OCI-LY1 (cell line): Measurements from ENCODE around the gene MAST4.
A peak's percentile ranks its signal among the peaks of the same experiment; 100 is the strongest.

Source experiments
- H2AFZ ChIP-seq: fragments of 200-600 bp; sonication (generic), shearing (Covaris generic); 2 replicates; pipeline ENCODE4 v1.6.0; 2014; ENCODE audit warnings: antibody characterized with exemption, mild to moderate bottlenecking, low read length
- H3F3A ChIP-seq: fragments of 200-600 bp; sonication (generic), shearing (Covaris generic); 2 replicates; pipeline ENCODE4 v1.6.0; 2014; ENCODE audit warnings: mild to moderate bottlenecking, antibody characterized with exemption, low read length, moderate library complexity; ENCODE audit not compliant: insufficient read depth
- H3K27ac ChIP-seq: fragments of 200-600 bp; sonication (generic); 2 replicates; pipeline ENCODE4 v1.5.1; 2014; ENCODE audit warnings: low read length, mixed run types, mild to moderate bottlenecking, low read depth; ENCODE audit not compliant: poor library complexity, severe bottlenecking
- H3K27me3 ChIP-seq: fragments of 200-600 bp; sonication (generic); 2 replicates; pipeline ENCODE4 v1.6.0; 2014; ENCODE audit warnings: antibody characterized with exemption, mild to moderate bottlenecking, low read length, moderate library complexity; ENCODE audit not compliant: insufficient read depth
- H3K36me3 ChIP-seq: fragments of 200-600 bp; sonication (generic); 2 replicates; pipeline ENCODE4 v1.6.1; 2014; ENCODE audit warnings: mild to moderate bottlenecking, antibody characterized with exemption, low read length, moderate library complexity, mixed read lengths; ENCODE audit not compliant: insufficient read depth
- H3K4me1 ChIP-seq: fragments of 200-600 bp; sonication (generic); 2 replicates; pipeline ENCODE4 v1.5.1; 2014; ENCODE audit warnings: mild to moderate bottlenecking, low read length, moderate library complexity; ENCODE audit not compliant: insufficient read depth, severe bottlenecking
- H3K4me2 ChIP-seq: fragments of 200-600 bp; sonication (generic), shearing (Covaris generic); 2 replicates; pipeline ENCODE4 v1.6.1; 2014; ENCODE audit warnings: low read length
- H3K4me3 ChIP-seq: fragments of 200-600 bp; sonication (generic); 2 replicates; pipeline ENCODE4 v1.5.1; 2014; ENCODE audit warnings: low read length, low read depth, mild to moderate bottlenecking, mixed read lengths; ENCODE audit not compliant: poor library complexity, severe bottlenecking
- H3K79me2 ChIP-seq: fragments of 200-600 bp; shearing (Covaris generic); 2 replicates; pipeline ENCODE4 v1.6.1; 2016; ENCODE audit warnings: mixed run types, low read length, mixed read lengths; ENCODE audit not compliant: insufficient read depth
- H3K9ac ChIP-seq: fragments of 200-600 bp; sonication (generic), shearing (Covaris generic); 2 replicates; pipeline ENCODE4 v1.6.1; 2014; ENCODE audit warnings: mild to moderate bottlenecking, low read length, mixed read lengths
- H3K9me2 ChIP-seq: fragments of 200-600 bp; sonication (generic), shearing (Covaris generic); 2 replicates; pipeline ENCODE4 v1.6.1; 2014; ENCODE audit warnings: low read depth, mild to moderate bottlenecking, low read length, mixed read lengths
- H3K9me3 ChIP-seq: fragments of 200-600 bp; shearing (Covaris generic); 2 replicates; pipeline ENCODE4 v1.6.1; 2014; ENCODE audit warnings: low read length, mixed read lengths
- H4K20me1 ChIP-seq: fragments of 200-600 bp; sonication (generic), shearing (Covaris generic); 2 replicates; pipeline ENCODE4 v1.6.0; 2016; ENCODE audit warnings: mild to moderate bottlenecking, low read length; ENCODE audit not compliant: insufficient read depth
- EZH2 ChIP-seq: fragments of 200-600 bp; sonication (generic), shearing (Covaris generic); IDR thresholded peaks from 2 replicates; pipeline ENCODE4 v1.8.0; 2017; ENCODE audit warnings: borderline replicate concordance, mixed run types, mild to moderate bottlenecking, antibody characterized with exemption, low read length, moderate library complexity, mixed read lengths
- TF ChIP-seq, protein P1 (sequence below): fragments of 200-600 bp; sonication (generic), shearing (Covaris generic); IDR thresholded peaks from 2 replicates; pipeline ENCODE4 v1.5.1; 2017; ENCODE audit warnings: mild to moderate bottlenecking, antibody characterized with exemption, low read length, moderate library complexity, mixed read lengths

The MAST4 gene

DNA sequence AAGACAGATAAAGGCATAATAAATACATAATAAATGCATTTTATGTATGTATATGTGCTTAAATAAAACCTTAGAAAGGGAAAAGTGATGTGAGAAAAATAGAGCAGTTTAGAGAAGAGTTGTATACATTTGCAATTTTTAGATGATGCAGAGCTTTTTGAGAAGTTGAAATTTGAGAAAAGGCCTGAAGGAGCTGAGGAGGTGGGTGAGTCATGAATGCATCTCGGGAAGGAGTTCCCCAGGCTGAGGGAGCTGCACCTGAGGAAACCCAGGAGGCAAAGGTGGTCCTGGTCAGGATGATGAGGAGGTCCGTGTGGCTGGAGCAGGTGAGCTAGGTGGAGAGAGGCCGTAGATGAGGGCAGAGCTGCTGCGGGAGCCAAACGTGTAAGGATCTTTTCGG lies 617.8 kb downstream of the MAST4 start:
- H3F3A ChIP-seq: no peaks in the 10 kb centered on the region
- H3K9me2 ChIP-seq: no peaks in the 10 kb centered on the region
- H3K36me3 ChIP-seq: no peaks in the 10 kb centered on the region
- H3K79me2 ChIP-seq: no peaks in the 10 kb centered on the region
- H3K27me3 ChIP-seq: no peaks in the 10 kb centered on the region
- no peak overlapping the region for H3K4me2 ChIP-seq
- no peak overlapping the region for H3K4me3 ChIP-seq
- no peaks in the 10 kb centered on the region for H4K20me1 ChIP-seq
- H2AFZ ChIP-seq: no peak overlapping the region
- peak overlapping the region; percentile 97 for H3K27ac ChIP-seq
- peaks cover 42% of the 10 kb centered on the region for H3K4me1 ChIP-seq
- H3K9ac ChIP-seq: no peak overlapping the region
- TF ChIP-seq EZH2: no peak
- TF ChIP-seq, protein P1, sequence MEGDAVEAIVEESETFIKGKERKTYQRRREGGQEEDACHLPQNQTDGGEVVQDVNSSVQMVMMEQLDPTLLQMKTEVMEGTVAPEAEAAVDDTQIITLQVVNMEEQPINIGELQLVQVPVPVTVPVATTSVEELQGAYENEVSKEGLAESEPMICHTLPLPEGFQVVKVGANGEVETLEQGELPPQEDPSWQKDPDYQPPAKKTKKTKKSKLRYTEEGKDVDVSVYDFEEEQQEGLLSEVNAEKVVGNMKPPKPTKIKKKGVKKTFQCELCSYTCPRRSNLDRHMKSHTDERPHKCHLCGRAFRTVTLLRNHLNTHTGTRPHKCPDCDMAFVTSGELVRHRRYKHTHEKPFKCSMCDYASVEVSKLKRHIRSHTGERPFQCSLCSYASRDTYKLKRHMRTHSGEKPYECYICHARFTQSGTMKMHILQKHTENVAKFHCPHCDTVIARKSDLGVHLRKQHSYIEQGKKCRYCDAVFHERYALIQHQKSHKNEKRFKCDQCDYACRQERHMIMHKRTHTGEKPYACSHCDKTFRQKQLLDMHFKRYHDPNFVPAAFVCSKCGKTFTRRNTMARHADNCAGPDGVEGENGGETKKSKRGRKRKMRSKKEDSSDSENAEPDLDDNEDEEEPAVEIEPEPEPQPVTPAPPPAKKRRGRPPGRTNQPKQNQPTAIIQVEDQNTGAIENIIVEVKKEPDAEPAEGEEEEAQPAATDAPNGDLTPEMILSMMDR: no peak
- H3K9me3 ChIP-seq: no peaks in the 10 kb centered on the region

DNA sequence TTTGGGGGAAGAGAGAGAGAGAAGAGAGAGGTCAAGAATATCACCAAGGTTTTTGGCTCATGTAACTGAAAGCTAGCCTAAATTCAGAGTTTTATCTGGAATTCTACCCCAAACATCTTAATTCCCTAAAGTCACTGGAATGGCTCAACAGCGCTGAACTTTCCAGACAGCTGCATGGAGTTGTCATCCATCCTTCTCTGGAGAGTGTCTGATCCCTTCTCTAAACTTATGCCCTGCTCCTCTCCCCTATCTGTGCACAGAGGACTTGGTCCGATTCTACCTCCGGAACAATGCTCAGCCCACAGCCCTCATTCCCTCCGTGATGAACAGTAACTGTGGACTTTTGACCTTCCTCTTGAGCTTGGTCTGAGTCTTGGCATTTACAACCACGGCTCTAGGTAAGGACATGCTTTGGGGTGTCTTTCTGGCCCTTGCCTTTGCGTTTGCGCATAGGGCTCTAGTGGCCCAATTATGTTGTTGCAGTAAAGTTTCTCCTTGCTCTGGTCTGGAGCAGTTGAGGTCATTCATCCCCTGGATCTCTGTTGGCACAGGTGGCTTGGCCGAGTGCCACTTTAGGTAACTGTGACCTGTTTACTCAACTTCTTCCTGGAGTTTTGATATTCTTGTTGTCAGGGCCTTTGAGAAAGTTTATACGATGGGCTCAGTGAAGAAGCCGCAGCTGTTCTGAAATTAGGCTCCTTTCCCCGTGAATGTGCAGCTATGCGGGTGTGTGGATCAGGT lies 618.7 kb downstream of the MAST4 start:
- Histone ChIP-seq H3K79me2 (no peaks in the 10 kb centered on the region), H3K36me3 (no peaks in the 10 kb centered on the region), H3K4me3 (peak overlapping the region; percentile 16), H3K27ac (peak overlapping the region; percentile 97), H3K9me3 (no peaks in the 10 kb centered on the region), H4K20me1 (no peaks in the 10 kb centered on the region), H3K4me1 (peaks cover 34% of the 10 kb centered on the region), H3K9me2 (no peaks in the 10 kb centered on the region), H3K27me3 (no peaks in the 10 kb centered on the region), H3F3A (no peaks in the 10 kb centered on the region), H3K4me2 (peak overlapping the region; percentile 62), H3K9ac (peak overlapping the region; percentile 51), H2AFZ (0 out of 2 replicates have a peak overlapping the region, but pooled peaks have one; percentile 9)
- no peak for TF ChIP-seq EZH2
- TF ChIP-seq, protein P1: peak; percentile 17; the same call in 1 of the 2 replicates

DNA sequence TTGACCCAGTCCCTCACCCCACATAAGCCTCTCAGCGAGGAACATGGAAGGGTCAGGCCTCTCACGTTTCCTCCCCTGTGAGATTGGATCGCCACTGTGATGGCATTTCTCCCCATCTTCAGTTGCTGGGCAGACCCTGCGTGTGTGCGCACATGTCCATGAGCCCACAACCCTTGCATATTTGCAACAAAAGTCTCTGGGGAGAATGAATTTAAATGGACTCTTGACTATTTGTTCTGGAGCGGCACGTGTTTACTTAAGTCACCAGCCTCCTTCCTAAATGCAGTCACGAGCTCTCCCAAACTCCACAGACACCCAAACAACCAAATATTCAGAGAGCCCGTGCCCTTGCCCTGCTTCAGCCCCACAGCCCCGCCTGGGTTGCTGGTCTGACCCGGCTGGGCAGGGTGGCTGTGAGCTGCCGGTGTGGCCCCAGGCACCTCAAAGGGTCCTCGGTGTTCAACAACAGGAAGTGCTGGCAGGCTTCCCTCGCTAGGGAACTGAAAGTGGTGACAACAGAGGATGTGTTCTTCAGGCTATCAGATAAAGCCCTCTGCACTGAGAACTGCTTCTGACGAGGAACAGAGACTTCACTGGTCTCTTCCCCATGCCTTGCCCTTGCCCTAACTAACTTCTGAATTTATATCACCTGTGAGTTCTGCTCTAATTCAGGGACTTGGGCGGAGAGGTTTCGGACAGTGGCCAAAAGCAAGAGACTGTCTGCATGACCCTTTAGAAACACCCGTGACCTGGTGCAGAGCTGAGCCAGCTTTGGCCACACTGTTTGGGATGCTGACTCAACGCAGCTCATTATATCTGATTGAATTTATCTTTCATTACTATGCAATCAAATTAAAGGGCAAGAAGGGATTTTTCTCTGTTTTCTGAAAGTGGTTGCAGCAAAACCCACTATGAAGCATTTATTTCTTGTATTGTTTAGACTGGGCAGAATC lies 619.6 kb downstream of the MAST4 start:
- H3K4me2 ChIP-seq: peak overlapping the region; percentile 62
- no peaks in the 10 kb centered on the region for H3K27me3 ChIP-seq
- peak overlapping the region; percentile 0; the same call in 1 of the 2 replicates for H2AFZ ChIP-seq
- H3F3A ChIP-seq: no peaks in the 10 kb centered on the region
- no peaks in the 10 kb centered on the region for H3K79me2 ChIP-seq
- H3K4me3 ChIP-seq: peak overlapping the region; percentile 29
- H3K9me3 ChIP-seq: no peaks in the 10 kb centered on the region
- H3K27ac ChIP-seq: peak overlapping the region; percentile 97
- H3K9ac ChIP-seq: peak overlapping the region; percentile 51
- no peaks in the 10 kb centered on the region for H3K9me2 ChIP-seq
- peaks cover 34% of the 10 kb centered on the region for H3K4me1 ChIP-seq
- TF ChIP-seq EZH2: no peak
- TF ChIP-seq, protein P1: no peak
- H4K20me1 ChIP-seq: no peaks in the 10 kb centered on the region
- no peaks in the 10 kb centered on the region for H3K36me3 ChIP-seq
